Testis (tissue), 3 donors: ENCODE data around the gene FCRLA. TPM values are rescaled to one million over a fixed set of nuclear protein-coding genes. Genes with fewer than 3 reads are reported as not detected.
A peak's percentile ranks its signal among the peaks of the same experiment; 100 is the strongest.
"Not testable (repeated sequence)": the region's sequence is repeated elsewhere in the genome, so short reads cannot be mapped to it uniquely, and the experiment has no call there.

Source experiments
- DNase-seq: peaks from one replicate; pipeline ENCODE4 v3.0.0-alpha.2; 2019
- H3K27ac ChIP-seq, 2 donors: fragments of 200-600 bp; sonication (generic); one replicate each; pipeline ENCODE4 v1.5.1; 2019
- H3K27me3 ChIP-seq: fragments of 200-600 bp; sonication (generic); one replicate; pipeline ENCODE4 v1.5.1; 2019
- H3K36me3 ChIP-seq: fragments of 200-600 bp; sonication (generic); one replicate; pipeline ENCODE4 v1.5.1; 2017; ENCODE audit warnings: low read depth; ENCODE audit errors: missing control alignments
- H3K4me1 ChIP-seq: fragments of 200-600 bp; sonication (generic); one replicate; pipeline ENCODE4 v1.5.1; 2019
- H3K4me3 ChIP-seq, 2 donors: fragments of 200-600 bp; sonication (generic); one replicate each; pipeline ENCODE4 v1.5.1; 2017 to 2019
- H3K9me3 ChIP-seq: fragments of 200-600 bp; sonication (generic); one replicate; pipeline ENCODE4 v1.5.1; 2017
- CTCF ChIP-seq, 3 experiments: fragments of 450-650 bp in 2 of 3; fragments of 200-600 bp in 1 of 3; sonication (generic) in 1 of 3; IDR thresholded peaks; one replicate each; pipeline ENCODE4 v1.5.1; 2016 to 2019; ENCODE audit warnings: antibody characterized with exemption in 3 of 3, mild to moderate bottlenecking in 2 of 3, moderate library complexity in 1 of 3
- POLR2A ChIP-seq: fragments of 450-650 bp; IDR thresholded peaks from one replicate; pipeline ENCODE4 v1.6.1; 2017; ENCODE audit warnings: antibody characterized with exemption, mild to moderate bottlenecking, moderate library complexity
- WGBS, 2 donors: methylation state at CpG; one replicate each; pipeline ENCODE4 v1.1.5; 2018; 5-methylcytosine and 5-hydroxymethylcytosine counted together
- intact Hi-C: fragments of 100-400 bp; cut with DNase I; formaldehyde crosslinking; loops from one replicate; pipeline ENCODE4 v1.15.1; 2023; ENCODE audit warnings: low total_unique reads
- polyA plus RNA-seq: library from polyadenylated mRNA; stranded (reverse); fragments of 350-450 nt; fragmentation: Illumina TruSeq; extraction: RNeasy Lipid Tissue Mini Kit (QIAGEN cat#74804); gene quantifications from one replicate; pipeline ENCODE4 v1.2.3, GENCODE V29; 2014; ENCODE audit warnings: low read depth, low replicate concordance; ENCODE audit not compliant: insufficient read depth
- total RNA-seq, 2 donors: library from RNA; depleted of rRNA; stranded (reverse); fragments of >200 nt; gene quantifications; one replicate each; pipeline ENCODE4 v1.2.3, GENCODE V29; 2016

Gene FCRLA
- total and polyA plus RNA-seq, 3 donors from 2014 or later = 0.50 TPM; not detected in 2

GRCh38 chr1:161688946-161689345 lies 18.1 kb upstream of the FCRLA start:
- no peak for TF ChIP-seq POLR2A
- TF ChIP-seq CTCF (IDR thresholded peaks at IDR 0.05) = no peak
- Histone ChIP-seq H3K4me1 (no peaks in the 10 kb centered on the region), H3K27me3 (no peaks in the 10 kb centered on the region), H3K27ac (no peak overlapping the region), H3K9me3 (no peaks in the 10 kb centered on the region), H3K4me3 (no peak overlapping the region), H3K36me3 (no peaks in the 10 kb centered on the region)
- 79 to 84% methylated on average over 3 of the region's 3 CpGs for WGBS, 2 donors
- intact Hi-C loops = no loop called here
- DNase-seq = no peak

- Histone ChIP-seq H3K36me3 (no peaks in the 10 kb centered on the region), H3K4me1 (no peaks in the 10 kb centered on the region), H3K9me3 (no peaks in the 10 kb centered on the region), H3K4me3 (no peak overlapping the region), H3K27ac (no peak overlapping the region), H3K27me3 (no peaks in the 10 kb centered on the region)
- TF ChIP-seq CTCF (IDR thresholded peaks at IDR 0.05) = no peak
- no peak for TF ChIP-seq POLR2A
- no peak for DNase-seq
- intact Hi-C loops = no loop called here
- WGBS, 2 donors = 38 to 59% methylated on average over 3 of the region's 3 CpGs
These were observed 15.2 kb upstream of the FCRLA start for GRCh38 chr1:161691846-161692245.

GRCh38 chr1:161693020-161693712 lies 13.9 kb upstream of the FCRLA start:
- intact Hi-C loops, H3K4me1 ChIP-seq, H3K36me3 ChIP-seq, H3K27me3 ChIP-seq, H3K27ac ChIP-seq, H3K9me3 ChIP-seq, DNase-seq: not testable (repeated sequence)
- WGBS, 2 donors = 70 to 77% methylated on average over 13 to 14 of the region's 14 CpGs
- H3K4me3 ChIP-seq = peak overlapping the region; percentile 1 to 16

GRCh38 chr1:161698302-161698701 lies 8.7 kb upstream of the FCRLA start:
- WGBS, 2 donors = 86 to 96% methylated on average over 2 of the region's 2 CpGs
- H3K4me3 ChIP-seq, H3K9me3 ChIP-seq, H3K27me3 ChIP-seq, intact Hi-C loops, H3K36me3 ChIP-seq, H3K27ac ChIP-seq, DNase-seq, H3K4me1 ChIP-seq: not testable (repeated sequence)

GRCh38 chr1:161702250-161702649 lies 4.8 kb upstream of the FCRLA start:
- H3K4me3 ChIP-seq = no peak overlapping the region
- H3K36me3 ChIP-seq = no peaks in the 10 kb centered on the region
- WGBS, 2 donors = 81 to 83% methylated on average over 8 of the region's 8 CpGs
- H3K27me3 ChIP-seq = no peaks in the 10 kb centered on the region
- intact Hi-C loops = no loop called here
- H3K9me3 ChIP-seq = no peaks in the 10 kb centered on the region
- no peak for DNase-seq
- H3K4me1 ChIP-seq = no peaks in the 10 kb centered on the region
- no peak overlapping the region for H3K27ac ChIP-seq
- no peak for TF ChIP-seq POLR2A

GRCh38 chr1:161705537-161705936 lies 1.5 kb upstream of the FCRLA start:
- TF ChIP-seq POLR2A (no peak), CTCF (IDR thresholded peaks at IDR 0.05) (no peak)
- Histone ChIP-seq H3K36me3 (no peaks in the 10 kb centered on the region), H3K4me3 (no peak overlapping the region), H3K4me1 (no peaks in the 10 kb centered on the region), H3K9me3 (no peaks in the 10 kb centered on the region), H3K27ac (no peak overlapping the region), H3K27me3 (no peaks in the 10 kb centered on the region)
- intact Hi-C loops = no loop called here
- DNase-seq = no peak
- 70 to 83% methylated on average over 4 of the region's 4 CpGs for WGBS, 2 donors
